HG02759 (cell line): Measurements from ENCODE around the gene KCNMA1.

Experiments
- ATAC-seq: cut with Tn5 transposase; IDR thresholded peaks from one replicate; pipeline ENCODE4 v1.9.1; 2021; ENCODE audit warnings: mild to moderate bottlenecking, moderate library complexity; ENCODE audit not compliant: unreplicated experiment

The KCNMA1 gene

DNA sequence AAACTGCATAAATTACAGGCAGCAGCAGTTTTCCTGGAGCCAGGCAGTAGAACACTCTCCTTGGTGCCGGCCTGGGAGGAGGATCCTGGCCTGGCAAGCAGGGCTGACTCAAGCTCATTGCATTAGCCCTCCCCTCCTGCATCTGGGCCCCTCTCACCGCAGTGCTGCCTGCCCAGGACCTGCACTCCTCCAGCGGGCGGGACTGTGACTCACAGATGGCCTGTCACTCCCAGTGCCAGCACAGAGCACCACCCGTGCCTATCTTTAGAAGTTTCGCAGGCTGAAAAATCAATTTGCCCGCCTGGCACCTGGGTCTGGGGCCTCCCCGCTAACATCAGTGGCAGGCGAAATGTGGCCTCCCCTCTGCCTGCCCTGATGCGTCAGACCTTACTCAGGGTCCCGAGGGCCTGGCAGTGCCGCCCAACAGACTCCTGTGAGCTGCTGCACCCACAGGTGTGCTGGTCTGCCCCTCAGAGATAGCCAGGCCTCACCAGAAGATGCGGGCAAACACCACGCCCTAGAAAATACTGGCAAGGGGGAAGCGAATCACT lies 123.8 kb downstream of the KCNMA1 start:
- ATAC-seq, result no peak

- no peak for ATAC-seq
Observed at GRCh38 chr10:77513220-77513619, 124.4 kb downstream of the KCNMA1 start.

DNA sequence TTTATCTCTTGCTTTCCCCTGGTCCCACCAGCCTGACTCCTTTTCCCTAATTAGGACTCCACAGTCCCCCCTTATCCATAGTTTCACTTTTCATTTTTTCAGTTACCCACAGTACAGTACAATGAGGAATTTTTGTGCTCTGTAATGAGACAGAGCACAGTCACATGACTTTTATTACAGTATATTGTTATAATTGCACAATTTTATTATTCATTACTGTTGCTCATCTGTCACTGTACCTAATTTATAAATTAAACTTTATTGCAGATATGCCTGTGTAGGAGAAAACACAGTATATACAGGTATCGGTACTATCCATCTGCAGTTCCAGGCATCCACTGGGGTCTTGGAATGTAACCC lies 125.4 kb downstream of the KCNMA1 start:
- ATAC-seq, result no peak

- no peak for ATAC-seq
Observed at GRCh38 chr10:77511498-77512218, 126.0 kb downstream of the KCNMA1 start.

DNA sequence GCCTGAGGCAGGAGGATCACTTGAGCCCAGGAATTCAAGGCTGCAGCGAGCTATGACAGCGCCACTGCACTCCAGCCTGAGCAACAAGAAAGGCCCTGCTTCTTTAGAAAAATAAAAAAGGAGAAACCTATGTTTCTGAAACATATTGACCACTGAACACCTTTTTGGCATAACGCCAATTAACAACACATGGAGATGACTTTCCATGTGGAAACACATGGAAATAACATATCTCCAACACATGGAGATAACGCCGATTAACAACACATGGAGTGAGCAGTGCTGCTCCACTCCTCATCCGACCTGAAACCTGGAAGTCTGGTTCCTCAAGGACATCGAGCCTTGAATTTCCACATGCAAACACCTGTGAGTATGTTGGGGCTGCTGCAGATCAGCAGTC lies 126.9 kb downstream of the KCNMA1 start:
- ATAC-seq, result no peak

GRCh38 chr10:77510294-77510693 lies 127.3 kb downstream of the KCNMA1 start:
- no peak for ATAC-seq

DNA sequence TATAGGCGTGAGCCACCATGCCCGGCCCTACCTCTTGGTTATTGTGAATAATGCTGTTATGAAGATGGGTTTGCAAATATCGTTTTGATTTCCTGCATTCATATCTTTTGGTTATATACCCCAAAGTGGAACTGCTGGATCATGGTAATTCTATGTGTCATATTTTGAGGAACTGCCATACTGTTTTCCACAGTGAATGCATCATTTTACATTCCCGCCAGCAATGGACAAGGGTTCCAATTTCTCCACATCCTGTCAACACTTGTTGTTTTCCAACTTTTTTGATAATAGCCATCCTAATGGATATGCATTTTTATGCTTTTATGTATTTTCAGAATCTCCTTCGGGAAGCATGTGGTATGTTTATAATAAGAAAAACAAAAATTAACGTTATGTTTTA lies 128.2 kb downstream of the KCNMA1 start:
- ATAC-seq, result no peak

DNA sequence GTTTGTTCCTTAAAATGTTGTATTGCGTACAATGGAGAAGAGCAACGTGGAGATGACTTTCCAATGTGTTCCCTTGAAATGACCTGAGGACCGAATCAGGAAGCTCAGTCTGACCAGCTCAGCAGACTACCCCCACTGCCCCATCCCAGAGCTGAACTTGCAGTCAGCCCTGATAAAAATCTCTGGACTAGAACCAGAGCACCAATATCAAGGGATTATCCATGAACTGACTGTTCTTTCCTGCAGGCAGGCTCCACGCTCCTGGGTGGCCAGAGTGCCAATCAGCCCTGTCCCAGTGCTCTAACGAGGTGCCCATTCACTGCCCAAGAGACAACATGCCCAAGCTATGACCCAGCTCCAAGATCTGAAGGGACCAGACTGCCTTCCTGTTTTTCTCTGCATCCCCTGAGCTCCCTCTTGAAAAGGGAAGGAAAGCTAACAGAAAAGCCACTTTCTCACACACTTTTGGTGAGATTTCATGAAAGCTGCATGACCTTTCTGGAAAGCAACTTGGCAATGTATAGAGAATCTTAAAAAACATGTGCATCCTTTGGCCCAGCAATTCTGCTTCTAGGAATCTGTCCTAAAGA lies 130.2 kb downstream of the KCNMA1 start:
- ATAC-seq, result no peak

- no peak for ATAC-seq
Observed at GRCh38 chr10:77506517-77507200, 130.9 kb downstream of the KCNMA1 start.

- ATAC-seq, result no peak
Observed at GRCh38 chr10:77505431-77506334, 131.9 kb downstream of the KCNMA1 start.

DNA sequence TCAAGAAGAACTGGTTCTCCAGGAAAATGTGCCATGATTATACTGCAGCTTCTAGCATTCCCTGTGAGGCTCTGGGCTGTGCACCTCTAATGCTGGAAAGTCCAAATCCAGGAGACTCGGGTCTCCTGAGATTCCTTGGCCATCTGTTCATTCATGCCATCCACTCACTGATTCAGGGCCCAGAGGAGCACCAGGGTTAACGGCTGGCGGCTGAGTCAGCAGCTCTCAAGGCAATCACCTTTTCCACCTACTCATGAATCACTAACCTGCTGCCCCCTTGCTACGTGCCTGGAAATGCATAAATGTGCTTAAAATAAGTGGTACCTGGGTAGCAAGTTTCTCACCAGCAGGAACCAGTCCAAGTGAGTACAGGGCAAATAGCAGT lies 132.7 kb downstream of the KCNMA1 start:
- no peak for ATAC-seq

DNA sequence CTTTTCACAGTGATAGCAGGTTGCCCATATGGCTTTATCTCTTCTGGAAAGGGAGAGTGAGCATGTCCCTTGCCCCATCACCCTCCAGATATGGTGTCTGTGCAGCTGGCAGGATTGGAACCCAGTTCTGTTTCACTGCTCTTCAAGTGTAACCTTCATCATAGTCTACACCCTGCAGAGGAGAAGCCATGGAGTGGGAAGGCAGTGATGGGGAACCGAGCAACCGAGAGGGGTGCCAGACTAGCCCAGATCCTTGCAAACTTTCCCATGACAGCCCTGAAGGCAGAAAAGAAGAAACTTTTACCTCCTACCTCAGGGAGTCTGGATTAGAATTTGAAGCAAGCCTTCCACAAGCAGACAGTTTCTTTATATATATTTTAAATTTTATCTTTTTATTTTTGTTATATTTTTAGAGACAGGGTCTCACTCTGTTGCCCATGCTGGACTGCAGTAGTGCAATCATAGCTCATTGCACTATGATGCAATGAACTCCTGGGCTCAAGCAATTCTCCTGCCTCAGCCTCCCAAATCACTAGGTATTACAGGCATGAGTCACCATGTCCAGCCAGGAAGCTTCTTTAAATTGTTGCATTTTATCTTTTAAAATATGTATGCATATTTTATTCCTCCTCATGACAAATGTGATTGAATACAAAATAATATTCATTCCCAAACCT lies 133.3 kb downstream of the KCNMA1 start:
- ATAC-seq, result no peak

GRCh38 chr10:77501846-77502261 lies 135.8 kb downstream of the KCNMA1 start:
- ATAC-seq, result no peak

GRCh38 chr10:77501152-77501845 lies 136.3 kb downstream of the KCNMA1 start:
- no peak for ATAC-seq

DNA sequence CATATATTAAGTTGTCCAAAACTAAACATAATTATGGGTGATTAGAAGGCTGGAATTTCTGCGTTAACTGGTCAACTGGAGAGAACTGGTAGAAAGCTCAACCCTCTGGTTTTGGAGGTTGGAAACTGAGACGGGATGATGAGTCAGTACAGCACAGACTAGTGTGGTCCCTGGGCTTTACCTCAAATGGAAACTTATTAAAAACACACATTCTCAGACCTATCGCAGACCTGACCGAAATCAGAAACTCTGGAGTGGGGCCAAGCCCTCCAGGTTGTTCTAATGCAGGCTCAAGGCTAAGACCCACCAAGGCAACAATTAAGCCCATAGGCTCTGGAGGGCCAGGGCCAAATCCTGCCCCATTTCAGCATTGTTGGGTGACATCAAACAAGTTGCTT lies 136.9 kb downstream of the KCNMA1 start:
- peak; percentile 77 for ATAC-seq

- ATAC-seq, result no peak
Observed at GRCh38 chr10:77498829-77499228, 138.8 kb downstream of the KCNMA1 start.

- no peak for ATAC-seq
Observed at GRCh38 chr10:77498210-77498609, 139.4 kb downstream of the KCNMA1 start.

GRCh38 chr10:77497748-77498147 lies 139.9 kb downstream of the KCNMA1 start:
- no peak for ATAC-seq

GRCh38 chr10:77496941-77497420 lies 140.6 kb downstream of the KCNMA1 start:
- ATAC-seq, result no peak
